ENCODE measurements around the gene MT1A.
A peak's percentile ranks its signal among the peaks of the same experiment; 100 is the strongest.

The MT1A gene

DNA sequence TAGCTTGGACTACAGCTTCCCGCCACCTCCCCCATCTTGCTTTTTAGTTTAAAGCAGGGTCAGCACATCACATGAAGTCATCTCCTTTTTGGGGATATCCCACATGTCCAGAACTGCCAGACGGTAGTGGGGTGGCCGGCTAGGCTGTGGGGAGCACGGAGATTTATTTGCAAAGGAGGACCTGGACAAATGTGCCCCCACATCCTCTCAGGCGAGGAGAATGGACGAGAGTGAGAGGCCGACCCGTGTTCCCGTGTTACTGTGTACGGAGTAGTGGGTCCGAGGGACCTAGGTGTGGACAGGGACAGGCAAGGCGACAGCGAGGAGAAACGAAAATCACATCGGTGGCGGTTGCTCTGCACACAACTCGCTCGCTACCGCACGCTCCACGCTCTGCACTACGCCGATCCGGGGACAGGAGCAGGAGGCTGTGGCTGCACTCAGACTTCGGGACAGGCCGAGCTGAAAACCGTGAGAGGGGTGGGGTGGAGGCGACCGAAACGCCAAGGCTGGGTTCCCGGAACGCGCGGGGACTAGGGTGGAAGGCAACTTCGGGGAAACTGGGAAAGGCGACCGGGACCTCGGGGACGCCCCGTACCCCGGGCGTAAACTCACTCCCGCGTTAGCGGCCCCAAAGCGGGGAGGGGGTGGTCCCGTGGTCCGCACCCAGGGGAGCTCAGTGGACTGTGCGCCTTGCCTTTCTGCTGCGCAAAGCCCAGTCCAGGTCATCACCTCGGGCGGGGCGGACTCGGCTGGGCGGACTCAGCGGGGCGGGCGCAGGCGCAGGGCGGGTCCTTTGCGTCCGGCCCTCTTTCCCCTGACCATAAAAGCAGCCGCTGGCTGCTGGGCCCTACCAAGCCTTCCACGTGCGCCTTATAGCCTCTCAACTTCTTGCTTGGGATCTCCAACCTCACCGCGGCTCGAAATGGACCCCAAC is at the start of gene MT1A:
TSS of gene MT1A (plus strand) at position 853 of the 937 bp plus-strand sequence. CDS start at position 926, 73 bp downstream.
- DNase-seq (ENCODE audit: low spot score): peak; percentile 92

DNA sequence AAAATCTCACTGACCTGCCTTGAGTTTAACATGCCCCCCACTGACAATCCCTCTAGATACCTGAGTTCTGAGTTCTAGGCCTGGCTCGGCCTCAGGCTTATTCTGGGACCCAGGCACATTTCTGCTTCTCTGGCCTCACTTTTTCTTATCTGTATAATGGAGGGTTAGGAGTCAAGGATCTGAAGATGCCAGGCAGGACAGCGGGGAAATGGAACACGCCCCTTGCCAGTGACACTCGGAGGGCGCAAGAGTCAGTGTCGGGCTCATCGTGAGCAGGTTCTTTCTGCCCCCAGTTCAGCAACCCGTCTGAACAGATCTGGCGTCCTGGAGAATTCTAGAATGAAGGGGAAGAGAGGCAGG is 49.7 kb upstream of the MT1A start:
- DNase-seq (ENCODE audit: low spot score): no peak

DNA sequence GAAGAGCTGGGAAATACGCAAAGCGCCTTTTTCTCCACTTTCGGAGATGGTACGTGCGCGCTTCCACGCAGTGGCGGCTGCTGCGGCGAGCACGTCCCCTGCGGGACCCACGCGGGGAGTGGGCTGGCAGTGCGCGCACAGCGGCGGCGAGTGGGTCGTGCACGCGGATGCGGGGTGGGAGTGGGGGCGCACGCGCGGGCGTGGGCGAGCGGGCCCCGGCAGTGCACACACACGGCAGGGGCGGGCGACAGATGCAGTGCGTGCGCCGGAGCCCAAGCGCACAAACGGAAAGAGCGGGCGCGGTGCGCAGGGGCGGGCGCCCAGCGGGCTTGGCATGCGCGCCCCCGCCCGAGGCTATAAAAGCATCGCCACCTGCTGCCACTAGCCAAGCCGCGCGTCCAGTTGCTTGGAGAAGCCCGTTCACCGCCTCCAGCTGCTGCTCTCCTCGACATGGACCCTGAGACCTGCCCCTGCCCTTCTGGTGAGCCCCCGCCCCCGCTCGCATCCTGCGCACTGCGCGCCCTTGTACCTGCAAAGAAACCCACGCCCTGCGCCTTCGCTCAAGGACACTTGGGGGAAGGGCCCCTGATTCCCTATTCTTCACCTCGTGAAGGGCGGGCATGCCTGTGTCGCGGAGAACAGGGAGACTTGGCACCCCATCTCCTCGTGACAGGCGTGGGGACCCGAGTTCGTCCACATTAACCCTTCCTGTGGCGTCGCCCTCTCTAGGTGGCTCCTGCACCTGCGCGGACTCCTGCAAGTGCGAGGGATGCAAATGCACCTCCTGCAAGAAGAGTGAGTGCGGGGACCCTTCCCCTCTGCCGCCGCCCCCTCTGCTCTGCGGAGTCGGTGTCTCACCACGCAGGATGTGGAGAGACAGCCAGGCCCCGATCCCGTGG is 49.1 kb upstream of the MT1A start, which contains the start of gene MT3:
TSS of gene MT3 (plus strand) at position 388 of the 899 bp plus-strand sequence. CDS start at position 451, 63 bp downstream.
- DNase-seq (ENCODE audit: low spot score): peak; percentile 48

DNA sequence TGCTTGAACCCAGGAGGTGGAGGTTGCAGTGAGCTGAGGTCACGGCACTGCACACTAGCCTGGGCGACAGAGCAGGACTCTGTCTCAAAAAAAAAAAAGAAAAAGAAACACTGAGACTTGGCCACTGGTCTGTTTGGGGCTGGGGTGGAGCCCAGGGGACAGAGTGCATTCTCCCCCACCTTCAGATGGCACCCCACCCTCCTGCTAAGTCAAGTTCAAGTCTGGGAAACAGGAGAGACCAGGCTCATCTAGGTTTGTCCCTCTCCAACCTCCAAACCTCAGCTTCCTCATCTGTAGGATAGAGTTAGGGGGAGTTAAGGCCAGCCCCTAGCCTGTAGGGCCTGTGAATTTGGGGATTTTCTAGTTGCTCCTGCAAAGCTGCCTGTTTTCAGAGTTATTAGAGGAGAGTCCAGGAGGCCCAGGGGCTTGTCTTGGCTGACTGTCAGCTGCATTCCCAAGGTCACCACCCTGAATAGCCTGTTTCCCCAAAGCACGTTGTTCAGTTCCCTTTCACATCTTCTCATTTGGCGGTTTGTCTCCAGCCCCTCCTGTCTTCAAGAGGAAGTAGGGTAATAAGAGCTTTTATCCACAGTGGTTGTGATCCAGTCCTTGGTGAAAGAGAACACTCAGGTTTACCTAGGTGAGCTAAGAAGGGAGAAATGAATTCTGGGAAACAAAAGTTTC is 46.9 kb upstream of the MT1A start:
- no peak for DNase-seq (ENCODE audit: low spot score)

DNA sequence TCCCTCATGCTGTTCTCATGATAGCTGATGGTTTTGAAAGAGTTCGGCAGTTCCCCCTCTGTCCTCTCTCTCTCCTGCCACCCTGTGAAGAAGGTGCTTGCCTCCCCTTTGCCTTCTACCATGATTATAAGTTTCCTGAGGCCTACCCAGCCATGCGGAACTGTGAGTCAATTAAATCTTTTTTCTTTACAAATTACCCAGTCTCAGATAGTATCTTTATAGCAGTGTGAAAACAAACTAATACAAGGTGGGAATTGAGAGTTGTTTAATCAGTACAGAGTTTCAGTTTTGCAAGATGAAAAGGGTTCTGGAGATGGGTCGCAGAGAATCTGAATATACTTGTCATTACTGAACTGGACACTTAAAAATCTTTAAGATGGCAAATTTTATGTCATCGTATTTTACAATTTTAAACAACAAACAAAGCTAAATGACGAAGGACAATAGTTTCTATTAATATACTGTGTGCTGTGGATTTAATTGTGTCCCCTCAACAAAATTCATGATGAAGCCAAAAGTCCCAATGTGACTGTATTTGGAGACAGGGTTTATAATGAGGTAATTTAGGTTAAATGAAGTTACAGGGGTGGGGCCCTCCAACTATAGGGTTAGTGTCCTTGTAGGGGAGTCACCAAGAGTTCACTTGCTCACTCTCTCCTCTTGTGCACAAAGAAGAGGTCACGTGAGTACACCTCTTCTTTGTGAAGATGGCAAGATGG is 44.7 kb upstream of the MT1A start:
- no peak for DNase-seq (ENCODE audit: low spot score)

DNA sequence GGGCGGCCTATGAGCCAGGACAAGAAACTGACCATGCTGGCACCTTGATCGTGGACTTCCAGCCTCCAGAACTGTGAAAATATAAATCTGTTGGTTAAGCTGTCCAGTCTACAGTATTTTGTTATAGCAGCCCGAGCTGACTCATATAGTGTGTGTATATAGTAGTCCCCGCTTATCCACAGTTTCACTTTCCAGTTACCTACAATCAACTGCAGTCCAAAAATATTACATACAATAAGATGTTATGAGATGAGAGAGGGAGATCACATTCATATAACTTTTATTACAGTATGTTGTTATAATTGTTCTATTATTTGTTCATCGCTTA is 44.2 kb upstream of the MT1A start:
- DNase-seq (ENCODE audit: low spot score): no peak

DNA sequence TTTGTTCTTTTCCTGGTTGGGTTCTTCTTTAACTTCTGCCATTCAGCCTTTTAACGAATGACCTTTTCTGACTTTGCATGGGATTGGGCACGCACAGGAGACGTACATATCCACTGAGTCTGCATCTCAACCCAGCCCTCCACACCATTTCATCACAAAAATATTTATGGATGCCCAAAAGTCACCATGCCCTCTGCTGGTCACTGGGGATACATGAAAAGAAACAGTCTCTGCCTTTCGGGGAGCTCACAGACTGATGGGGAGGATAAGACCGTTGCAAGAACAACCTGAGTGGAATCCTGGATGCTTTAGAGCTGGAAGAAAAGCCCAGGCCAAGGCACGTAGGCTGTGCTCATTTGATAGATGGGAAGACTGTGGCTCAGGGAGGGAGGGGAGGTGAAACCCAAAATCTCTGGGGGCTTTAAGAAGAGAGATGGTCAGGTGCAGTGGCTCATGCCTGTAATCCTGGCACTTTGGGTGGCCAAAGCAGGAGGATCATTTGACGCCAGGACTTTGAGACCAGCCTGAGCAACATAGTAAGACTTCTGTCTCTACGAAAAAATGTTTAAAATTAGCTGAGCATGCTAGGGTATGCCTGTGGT is 38.0 kb upstream of the MT1A start:
- DNase-seq (ENCODE audit: low spot score): peak; percentile 78

DNA sequence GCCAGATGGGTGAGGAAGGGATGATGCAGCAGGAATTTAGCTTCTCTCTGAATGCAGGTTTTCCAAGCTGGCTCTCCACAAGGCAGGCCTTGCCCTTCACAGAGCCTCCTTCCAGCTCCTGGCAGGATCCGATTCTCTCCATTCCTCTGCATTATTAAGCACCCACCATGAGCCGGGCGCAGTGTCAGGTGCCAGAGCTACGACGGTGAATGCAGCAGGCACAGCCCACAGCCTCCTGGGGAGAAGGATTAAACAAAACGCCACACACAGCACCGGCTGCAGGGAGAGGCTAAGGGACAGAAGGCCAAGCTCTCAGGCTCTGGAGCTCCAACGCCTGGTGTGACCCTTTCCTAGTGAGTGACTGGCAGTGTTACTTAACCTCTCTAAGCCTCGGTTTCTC is 37.1 kb upstream of the MT1A start:
- no peak for DNase-seq (ENCODE audit: low spot score)

DNA sequence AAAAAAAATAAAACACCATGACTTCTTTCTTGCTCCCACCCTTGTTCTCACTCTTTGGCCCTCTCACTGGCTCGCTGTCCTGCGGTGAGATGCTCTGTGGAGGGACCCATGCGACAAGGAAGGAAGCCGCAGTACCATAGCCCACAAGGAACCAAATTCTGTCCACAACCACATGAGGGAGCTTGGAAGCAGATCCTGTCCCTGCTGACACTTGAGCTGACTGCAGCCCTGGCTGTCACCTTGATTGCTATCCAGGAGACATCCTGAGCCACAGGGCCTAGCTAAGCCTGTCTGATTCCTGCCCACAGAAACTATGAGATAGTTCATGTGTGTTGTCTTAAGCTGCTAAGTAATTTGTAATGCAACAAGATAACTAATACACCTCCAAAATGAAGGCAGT is 34.9 kb upstream of the MT1A start:
- DNase-seq (ENCODE audit: low spot score): no peak

DNA sequence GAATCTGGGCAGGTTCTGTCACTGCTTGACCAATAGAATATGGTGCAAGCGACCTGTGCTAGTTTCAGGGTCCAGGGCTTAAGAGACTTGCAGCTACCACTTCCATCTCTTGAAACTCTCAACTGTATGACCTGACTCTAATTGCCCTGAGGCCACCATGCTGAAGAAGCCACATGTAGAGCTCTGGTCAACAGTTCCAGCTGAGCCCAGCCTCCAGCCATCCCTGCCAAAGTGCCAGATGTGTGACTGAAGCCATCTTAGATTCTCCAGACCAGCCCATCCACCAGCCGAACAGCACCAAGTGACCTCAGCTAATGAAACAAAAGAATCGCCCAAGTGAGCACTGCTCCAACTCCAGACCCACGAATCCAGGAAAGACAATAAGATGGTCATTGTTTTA is 33.5 kb upstream of the MT1A start:
- DNase-seq (ENCODE audit: low spot score): no peak

DNA sequence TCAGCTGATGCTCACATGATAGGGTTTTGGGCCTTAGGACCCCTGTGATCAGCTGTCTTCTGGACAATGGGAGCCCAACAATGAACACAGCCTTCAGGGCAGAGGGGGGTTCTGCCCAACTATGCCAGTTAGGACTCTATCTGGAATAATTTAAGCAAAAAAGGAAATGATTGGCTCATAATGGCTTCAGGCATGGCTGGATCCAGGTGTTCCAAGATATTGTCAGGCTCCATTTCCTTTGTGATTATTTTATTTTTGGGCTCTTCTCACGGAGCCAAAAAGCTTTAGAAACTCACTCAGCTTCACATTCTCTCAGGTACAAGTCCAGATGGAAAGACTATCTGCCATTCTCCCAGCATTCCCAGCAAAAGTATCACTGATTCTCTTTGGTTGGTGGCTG is 33.0 kb upstream of the MT1A start:
- DNase-seq (ENCODE audit: low spot score): no peak

DNA sequence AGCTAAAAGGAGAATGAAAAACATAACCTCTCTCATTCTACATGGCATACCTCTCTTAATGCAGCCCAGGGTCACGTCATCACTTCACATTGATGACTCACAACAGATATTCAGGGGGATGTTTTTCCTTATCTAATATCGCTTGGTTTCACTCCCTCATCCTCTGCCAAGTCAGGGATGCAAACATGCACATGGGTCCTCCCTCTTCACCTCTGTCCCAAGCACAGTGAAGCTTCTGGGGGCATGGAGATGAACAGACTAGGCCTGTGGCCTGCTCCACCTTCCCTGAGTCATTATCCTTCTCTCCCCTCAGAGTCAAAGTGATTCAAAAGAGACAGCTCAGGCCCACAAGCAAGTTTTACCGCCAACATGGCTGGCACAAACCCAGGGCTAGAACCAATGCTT is 32.4 kb upstream of the MT1A start:
- peak; percentile 62 for DNase-seq (ENCODE audit: low spot score)

DNA sequence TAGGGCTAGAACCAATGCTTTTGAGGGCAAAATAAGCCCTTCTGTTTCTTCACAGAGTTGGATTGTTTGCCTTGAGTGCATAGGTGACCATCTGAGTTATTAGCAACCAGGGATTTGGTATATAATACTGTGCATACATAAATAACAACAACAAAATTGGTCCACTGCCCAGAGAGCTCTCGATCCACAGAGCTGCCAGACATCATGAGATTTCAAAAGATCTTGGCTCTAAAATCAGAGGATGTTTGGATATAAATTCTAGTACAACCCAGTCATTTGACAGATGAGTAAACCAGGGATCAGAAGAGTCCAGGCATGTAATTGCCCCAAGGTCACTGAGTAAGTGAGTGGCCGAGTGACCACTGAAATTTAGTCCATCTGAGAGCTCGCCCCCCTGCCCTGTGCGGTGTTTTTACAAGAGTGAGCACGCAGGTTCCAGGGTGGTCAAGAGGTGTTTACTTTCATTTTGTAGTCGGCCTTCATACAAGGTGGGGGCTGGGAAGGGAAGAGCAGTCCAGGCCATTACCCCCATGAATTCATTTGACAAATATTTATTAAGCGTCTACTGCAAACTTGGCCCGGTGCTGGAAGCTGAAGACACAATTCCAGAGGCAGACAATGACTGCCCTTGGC is 31.9 kb upstream of the MT1A start:
- peak; percentile 56 for DNase-seq (ENCODE audit: low spot score)

DNA sequence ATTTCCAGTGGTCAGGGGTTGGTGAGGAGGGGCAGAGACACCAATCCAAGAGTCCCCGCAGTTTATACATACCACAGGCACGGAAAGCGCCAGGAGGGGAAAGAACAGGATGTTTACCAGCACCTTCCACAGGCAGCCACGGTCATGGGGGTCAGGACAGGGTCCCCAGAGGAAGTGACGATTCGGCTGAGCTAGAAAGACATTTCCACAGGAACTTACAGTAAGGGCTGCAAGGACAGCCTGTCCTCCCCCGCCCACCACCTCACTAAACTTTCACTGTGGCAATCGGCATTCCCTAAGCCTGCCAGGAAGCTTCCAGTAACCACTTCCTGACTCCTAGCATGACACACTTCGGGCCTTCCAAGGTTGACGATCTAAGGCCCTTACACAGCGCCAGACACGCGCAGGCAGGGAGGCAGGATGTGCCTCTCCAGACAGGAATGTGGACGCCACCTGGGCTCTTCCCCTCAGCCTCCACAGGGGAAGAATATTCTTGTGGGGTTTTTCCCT is 31.3 kb upstream of the MT1A start:
- DNase-seq (ENCODE audit: low spot score): peak; percentile 89

DNA sequence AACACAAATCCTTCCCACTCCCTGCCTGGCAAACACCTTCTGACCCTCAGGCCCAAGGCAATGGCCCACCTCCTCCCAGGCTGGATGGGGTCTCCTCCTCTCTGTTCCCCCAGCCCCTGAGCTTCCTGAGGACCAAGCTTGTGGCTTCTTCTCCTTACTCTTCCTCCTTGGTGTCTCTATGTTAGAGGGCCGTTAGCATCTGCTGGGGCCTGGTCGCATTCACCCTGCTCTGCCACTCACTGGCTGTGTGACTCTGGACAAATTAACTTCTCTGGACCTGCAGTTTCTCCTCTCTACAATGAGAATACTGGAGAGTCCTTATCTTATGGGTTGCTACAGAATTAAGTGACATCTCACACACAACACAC is 30.8 kb upstream of the MT1A start:
- DNase-seq (ENCODE audit: low spot score): no peak

DNA sequence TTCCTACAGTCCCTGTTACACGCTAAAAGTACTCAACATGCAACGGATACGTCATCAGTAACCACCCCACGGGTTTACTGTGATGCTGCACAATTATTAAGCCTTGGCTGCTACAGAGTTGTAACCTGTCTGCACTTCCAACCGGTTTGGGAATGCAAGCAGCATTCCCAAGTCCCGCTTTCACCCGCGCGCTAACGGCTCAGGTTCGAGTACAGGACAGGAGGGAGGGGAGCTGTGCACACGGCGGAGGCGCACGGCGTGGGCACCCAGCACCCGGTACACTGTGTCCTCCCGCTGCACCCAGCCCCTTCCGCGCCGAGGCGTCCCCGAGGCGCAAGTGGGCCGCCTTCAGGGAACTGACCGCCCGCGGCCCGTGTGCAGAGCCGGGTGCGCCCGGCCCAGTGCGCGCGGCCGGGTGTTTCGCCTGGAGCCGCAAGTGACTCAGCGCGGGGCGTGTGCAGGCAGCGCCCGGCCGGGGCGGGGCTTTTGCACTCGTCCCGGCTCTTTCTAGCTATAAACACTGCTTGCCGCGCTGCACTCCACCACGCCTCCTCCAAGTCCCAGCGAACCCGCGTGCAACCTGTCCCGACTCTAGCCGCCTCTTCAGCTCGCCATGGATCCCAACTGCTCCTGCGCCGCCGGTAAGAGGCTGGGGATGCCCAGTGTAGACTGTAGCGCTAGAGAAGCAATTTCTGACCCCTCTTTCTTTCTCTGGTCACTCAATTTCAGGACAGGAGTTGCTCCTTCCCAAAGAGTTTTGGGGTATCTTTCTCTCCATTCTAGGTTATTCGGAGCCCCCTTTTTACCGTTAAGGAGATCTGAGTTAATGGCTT is 30.2 kb upstream of the MT1A start, which contains the start of gene MT2A:
TSS of gene MT2A (plus strand) at position 542 of the 833 bp plus-strand sequence. CDS start at position 614, 72 bp downstream.
- DNase-seq (ENCODE audit: low spot score): peak; percentile 95

DNA sequence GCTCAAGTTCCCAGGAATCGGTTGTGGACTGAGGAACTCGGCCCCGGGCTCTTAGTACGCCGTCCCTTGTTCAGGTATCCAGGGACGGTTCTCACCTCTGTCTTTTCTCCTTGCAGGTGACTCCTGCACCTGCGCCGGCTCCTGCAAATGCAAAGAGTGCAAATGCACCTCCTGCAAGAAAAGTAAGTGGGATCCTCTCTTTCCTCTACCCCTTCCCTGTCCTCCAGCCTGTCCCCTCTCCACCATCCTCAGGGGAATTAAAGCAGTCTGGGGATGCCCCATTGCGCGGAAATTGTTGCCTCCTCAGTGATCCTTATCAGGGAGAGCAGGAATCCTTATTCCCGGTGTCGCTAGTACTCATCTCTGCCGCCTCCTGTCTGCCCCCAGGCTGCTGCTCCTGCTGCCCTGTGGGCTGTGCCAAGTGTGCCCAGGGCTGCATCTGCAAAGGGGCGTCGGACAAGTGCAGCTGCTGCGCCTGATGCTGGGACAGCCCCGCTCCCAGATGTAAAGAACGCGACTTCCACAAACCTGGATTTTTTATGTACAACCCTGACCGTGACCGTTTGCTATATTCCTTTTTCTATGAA is 29.5 kb upstream of the MT1A start:
- no peak for DNase-seq (ENCODE audit: low spot score)

DNA sequence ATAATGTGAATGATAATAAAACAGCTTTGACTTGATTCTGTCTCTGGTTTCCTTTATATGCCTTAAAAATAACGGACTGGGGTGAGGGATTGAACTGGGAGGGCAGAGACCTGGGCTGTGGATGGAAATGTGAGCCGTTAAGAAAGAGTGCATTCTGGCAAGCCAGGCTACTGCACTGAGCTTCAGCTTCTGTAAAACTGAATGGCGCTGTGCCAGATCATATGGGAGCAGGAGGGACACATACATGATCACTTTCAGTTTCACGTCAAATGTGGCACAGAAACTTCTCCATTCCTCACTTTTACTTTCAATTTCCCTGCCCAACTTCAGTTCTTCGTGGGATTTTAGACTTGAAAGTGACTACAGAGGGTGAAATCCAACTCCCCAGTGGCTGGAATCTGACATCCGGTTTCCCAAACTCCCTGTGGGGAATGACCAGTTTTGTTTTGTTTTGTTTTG is 29.0 kb upstream of the MT1A start:
- DNase-seq (ENCODE audit: low spot score): no peak

DNA sequence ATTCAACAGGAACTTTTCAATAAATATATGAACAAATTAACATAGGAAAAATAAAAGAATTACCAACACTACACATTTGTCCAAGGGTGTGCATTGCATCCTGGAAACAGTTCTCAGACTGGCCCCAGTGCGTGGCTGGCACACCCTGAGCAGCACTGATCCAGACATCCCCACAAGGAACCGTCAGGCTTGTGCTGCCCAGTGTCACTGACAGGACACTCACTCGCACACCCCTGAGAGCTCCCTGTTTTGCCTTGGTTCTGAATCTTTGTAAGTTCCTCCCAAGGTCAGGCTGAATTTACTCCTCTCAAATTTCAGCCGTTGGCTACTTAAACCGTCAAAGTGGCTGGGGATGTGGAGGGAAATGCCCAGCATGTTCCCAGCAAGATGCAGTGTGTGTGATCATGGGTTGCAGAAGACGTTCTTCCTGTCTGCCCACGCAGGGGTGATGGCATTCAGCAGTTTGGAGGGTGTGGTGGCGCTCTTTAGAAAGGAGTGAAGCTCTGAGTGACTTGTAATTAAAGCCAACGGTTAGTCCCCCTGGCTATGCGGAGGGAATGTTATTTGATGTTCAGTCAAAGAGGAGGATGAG is 28.4 kb upstream of the MT1A start:
- DNase-seq (ENCODE audit: low spot score): peak; percentile 56

Measured in AG20443 (cell line).